Neural progenitor cell (in vitro differentiated cells): ENCODE results near the gene SLC36A2. TPM values are rescaled to one million over a fixed set of nuclear protein-coding genes. Genes with fewer than 3 reads are reported as not detected.

Experiments used
- DNase-seq: peaks from one replicate; pipeline ENCODE4 v3.0.0-alpha.2; 2016; ENCODE audit warnings: low spot score
- H2AFZ ChIP-seq: fragments of 200-600 bp; sonication (generic); replicated peaks from 2 replicates; pipeline ENCODE4 v1.6.1; 2016; ENCODE audit warnings: antibody characterized with exemption
- H3F3A ChIP-seq: fragments of 200-600 bp; sonication (generic); 2 replicates; pipeline ENCODE4 v1.6.1; 2016; ENCODE audit warnings: antibody characterized with exemption, low read depth
- H3K27ac ChIP-seq: fragments of 200-600 bp; sonication (generic); 2 replicates; pipeline ENCODE4 v1.5.1; 2016; ENCODE audit warnings: mild to moderate bottlenecking
- H3K27me3 ChIP-seq: fragments of 200-600 bp; sonication (generic); 2 replicates; pipeline ENCODE4 v1.6.1; 2016; ENCODE audit warnings: mild to moderate bottlenecking, moderate library complexity
- H3K36me3 ChIP-seq: fragments of 200-600 bp; sonication (generic); 2 replicates; pipeline ENCODE4 v1.5.1; 2016
- H3K4me1 ChIP-seq: fragments of 200-600 bp; sonication (generic); 2 replicates; pipeline ENCODE4 v1.6.1; 2016; ENCODE audit warnings: mixed run types
- H3K4me2 ChIP-seq: fragments of 200-600 bp; sonication (generic); 2 replicates; pipeline ENCODE4 v1.6.1; 2016
- H3K4me3 ChIP-seq: fragments of 200-600 bp; sonication (generic); 2 replicates; pipeline ENCODE4 v1.5.1; 2016
- H3K79me2 ChIP-seq: fragments of 200-600 bp; sonication (generic); 2 replicates; pipeline ENCODE4 v1.6.1; 2016; ENCODE audit warnings: low read depth
- H3K9ac ChIP-seq: fragments of 200-600 bp; sonication (generic); 2 replicates; pipeline ENCODE4 v1.6.1; 2016
- H3K9me3 ChIP-seq: fragments of 200-600 bp; sonication (generic); 2 replicates; pipeline ENCODE4 v1.5.1; 2016; ENCODE audit warnings: low read depth
- H4K20me1 ChIP-seq: fragments of 200-600 bp; sonication (generic); 2 replicates; pipeline ENCODE4 v1.6.1; 2016; ENCODE audit warnings: low read depth
- H3K27ac Mint-ChIP-seq: 3 replicates; pipeline ENCODE4 v1.8.0; 2021; ENCODE audit warnings: mixed read lengths
- H3K27me3 Mint-ChIP-seq: 2 replicates; pipeline ENCODE4 v1.8.0; 2022; ENCODE audit warnings: low read depth, mild to moderate bottlenecking, inconsistent platforms, moderate library complexity, mixed read lengths; ENCODE audit not compliant: insufficient read depth
- H3K36me3 Mint-ChIP-seq: 3 replicates; pipeline ENCODE4 v1.8.0; 2021; ENCODE audit warnings: mixed read lengths
- H3K4me1 Mint-ChIP-seq: 3 replicates; pipeline ENCODE4 v1.8.0; 2021; ENCODE audit warnings: mixed read lengths
- H3K4me3 Mint-ChIP-seq: 3 replicates; pipeline ENCODE4 v1.8.0; 2021; ENCODE audit warnings: mild to moderate bottlenecking, moderate library complexity, mixed read lengths
- H3K9me3 Mint-ChIP-seq: 3 replicates; pipeline ENCODE4 v1.8.0; 2020; ENCODE audit warnings: mixed read lengths
- EZH2 ChIP-seq: fragments of 200-600 bp; sonication (generic); IDR thresholded peaks from 2 replicates; pipeline ENCODE4 v1.6.1; 2017; ENCODE audit warnings: antibody characterized with exemption, mild to moderate bottlenecking, moderate library complexity
- EZH2phosphoT487 ChIP-seq: fragments of 200-600 bp; sonication (generic); IDR thresholded peaks from 2 replicates; pipeline ENCODE4 v1.6.1; 2017; ENCODE audit warnings: antibody characterized with exemption
- total RNA-seq: library from RNA; depleted of rRNA; stranded (reverse); fragments of >200 nt; gene quantifications from 2 replicates; pipeline ENCODE4 v1.2.3, GENCODE V29; 2015; ENCODE audit warnings: low replicate concordance
- TF ChIP-seq, protein P1 (sequence below): fragments of 200-600 bp; sonication (generic); IDR thresholded peaks from 2 replicates; pipeline ENCODE4 v1.5.1; 2017; ENCODE audit warnings: antibody characterized with exemption, mild to moderate bottlenecking

The SLC36A2 gene
- total RNA-seq, 1 donor from 2014 or later: not detected

- no peak overlapping the region for H2AFZ ChIP-seq
- no peaks in the 10 kb centered on the region for H3K4me1 ChIP-seq
- Mint-ChIP-seq H3K4me1 (peaks cover 2% of the 10 kb centered on the region), H3K27me3 (no peaks in the 10 kb centered on the region), H3K9me3 (no peaks in the 10 kb centered on the region), H3K4me3 (no peak overlapping the region), H3K27ac (no peak overlapping the region), H3K36me3 (no peaks in the 10 kb centered on the region)
- H3K27ac ChIP-seq: no peak overlapping the region
- H3K9me3 ChIP-seq: no peaks in the 10 kb centered on the region
- no peaks in the 10 kb centered on the region for H4K20me1 ChIP-seq
- H3K4me2 ChIP-seq: no peak overlapping the region
- no peak overlapping the region for H3K9ac ChIP-seq
- DNase-seq: no peak
- no peaks in the 10 kb centered on the region for H3K79me2 ChIP-seq
- H3F3A ChIP-seq: no peaks in the 10 kb centered on the region
- TF ChIP-seq EZH2: no peak
- no peak for TF ChIP-seq EZH2phosphoT487
- TF ChIP-seq, protein P1, sequence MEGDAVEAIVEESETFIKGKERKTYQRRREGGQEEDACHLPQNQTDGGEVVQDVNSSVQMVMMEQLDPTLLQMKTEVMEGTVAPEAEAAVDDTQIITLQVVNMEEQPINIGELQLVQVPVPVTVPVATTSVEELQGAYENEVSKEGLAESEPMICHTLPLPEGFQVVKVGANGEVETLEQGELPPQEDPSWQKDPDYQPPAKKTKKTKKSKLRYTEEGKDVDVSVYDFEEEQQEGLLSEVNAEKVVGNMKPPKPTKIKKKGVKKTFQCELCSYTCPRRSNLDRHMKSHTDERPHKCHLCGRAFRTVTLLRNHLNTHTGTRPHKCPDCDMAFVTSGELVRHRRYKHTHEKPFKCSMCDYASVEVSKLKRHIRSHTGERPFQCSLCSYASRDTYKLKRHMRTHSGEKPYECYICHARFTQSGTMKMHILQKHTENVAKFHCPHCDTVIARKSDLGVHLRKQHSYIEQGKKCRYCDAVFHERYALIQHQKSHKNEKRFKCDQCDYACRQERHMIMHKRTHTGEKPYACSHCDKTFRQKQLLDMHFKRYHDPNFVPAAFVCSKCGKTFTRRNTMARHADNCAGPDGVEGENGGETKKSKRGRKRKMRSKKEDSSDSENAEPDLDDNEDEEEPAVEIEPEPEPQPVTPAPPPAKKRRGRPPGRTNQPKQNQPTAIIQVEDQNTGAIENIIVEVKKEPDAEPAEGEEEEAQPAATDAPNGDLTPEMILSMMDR: no peak
- no peaks in the 10 kb centered on the region for H3K36me3 ChIP-seq
- H3K4me3 ChIP-seq: no peak overlapping the region
- H3K27me3 ChIP-seq: no peaks in the 10 kb centered on the region
Observed at GRCh38 chr5:151280443-151280842, 66.9 kb downstream of the SLC36A2 start.

DNA sequence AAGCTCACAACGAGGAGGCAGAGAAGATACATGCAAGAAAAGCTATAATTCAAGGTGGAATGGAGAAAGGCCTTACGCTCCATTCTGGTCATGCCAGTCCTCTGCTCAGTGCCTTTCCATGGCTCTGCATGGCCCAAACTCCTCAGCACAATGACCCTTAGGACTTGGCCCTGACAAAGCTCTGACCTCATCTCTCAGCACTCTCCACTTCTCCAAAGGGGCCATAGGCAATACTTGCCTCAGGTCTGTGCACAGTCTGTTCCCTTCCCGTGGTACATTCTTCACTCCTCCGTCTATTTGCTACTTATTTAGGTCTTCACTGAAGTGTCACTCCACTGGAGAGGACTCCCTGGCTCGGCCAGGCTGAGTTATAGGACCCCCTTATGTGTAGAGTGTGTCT lies 68.5 kb downstream of the SLC36A2 start:
- H3K27ac ChIP-seq: no peak overlapping the region
- H3K9ac ChIP-seq: no peak overlapping the region
- H3K79me2 ChIP-seq: no peaks in the 10 kb centered on the region
- Mint-ChIP-seq H3K4me3 (no peak overlapping the region), H3K27ac (no peak overlapping the region), H3K27me3 (no peaks in the 10 kb centered on the region), H3K36me3 (no peaks in the 10 kb centered on the region), H3K4me1 (no peaks in the 10 kb centered on the region), H3K9me3 (no peaks in the 10 kb centered on the region)
- no peaks in the 10 kb centered on the region for H3F3A ChIP-seq
- no peaks in the 10 kb centered on the region for H4K20me1 ChIP-seq
- no peaks in the 10 kb centered on the region for H3K36me3 ChIP-seq
- H3K4me1 ChIP-seq: no peaks in the 10 kb centered on the region
- H3K27me3 ChIP-seq: no peaks in the 10 kb centered on the region
- H2AFZ ChIP-seq: no peak overlapping the region
- no peaks in the 10 kb centered on the region for H3K9me3 ChIP-seq
- no peak for TF ChIP-seq EZH2phosphoT487
- no peak for TF ChIP-seq EZH2
- TF ChIP-seq, protein P1: no peak
- DNase-seq: no peak
- H3K4me2 ChIP-seq: no peak overlapping the region
- H3K4me3 ChIP-seq: no peak overlapping the region

DNA sequence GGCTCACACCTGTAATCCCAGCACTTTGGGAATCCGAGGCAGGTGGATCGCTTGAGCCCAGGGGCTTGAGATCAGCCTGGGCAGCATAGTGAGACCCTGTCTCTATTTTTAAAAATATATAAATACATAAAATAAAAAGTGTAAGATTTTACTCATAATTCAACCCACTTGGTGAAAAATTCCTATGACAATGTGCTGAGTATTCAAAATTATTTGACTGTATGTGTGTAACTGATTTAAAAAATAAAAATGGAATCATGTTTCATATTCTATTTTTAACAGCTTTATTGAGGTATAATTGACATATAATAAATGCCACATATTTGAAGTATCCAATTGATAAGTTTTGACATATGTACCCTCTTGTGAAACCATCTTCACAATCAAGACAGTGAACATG lies 71.6 kb downstream of the SLC36A2 start:
- Mint-ChIP-seq H3K4me1 (no peaks in the 10 kb centered on the region), H3K27ac (no peak overlapping the region), H3K4me3 (no peak overlapping the region), H3K9me3 (no peaks in the 10 kb centered on the region), H3K36me3 (no peaks in the 10 kb centered on the region), H3K27me3 (no peaks in the 10 kb centered on the region)
- no peak for DNase-seq
- Histone ChIP-seq H3K27ac (no peak overlapping the region), H2AFZ (no peak overlapping the region), H3K27me3 (no peaks in the 10 kb centered on the region), H3K4me3 (no peak overlapping the region), H3K36me3 (no peaks in the 10 kb centered on the region), H3K9me3 (no peaks in the 10 kb centered on the region), H3K79me2 (no peaks in the 10 kb centered on the region), H3K9ac (no peak overlapping the region), H3K4me2 (no peak overlapping the region), H4K20me1 (no peaks in the 10 kb centered on the region), H3F3A (no peaks in the 10 kb centered on the region), H3K4me1 (no peaks in the 10 kb centered on the region)
- no peak for TF ChIP-seq EZH2
- TF ChIP-seq, protein P1: no peak
- no peak for TF ChIP-seq EZH2phosphoT487
